ENCODE results near the gene CR2.
"Not testable (repeated sequence)": the region's sequence is repeated elsewhere in the genome, so short reads cannot be mapped to it uniquely, and the experiment has no call there.

CR2 gene

DNA sequence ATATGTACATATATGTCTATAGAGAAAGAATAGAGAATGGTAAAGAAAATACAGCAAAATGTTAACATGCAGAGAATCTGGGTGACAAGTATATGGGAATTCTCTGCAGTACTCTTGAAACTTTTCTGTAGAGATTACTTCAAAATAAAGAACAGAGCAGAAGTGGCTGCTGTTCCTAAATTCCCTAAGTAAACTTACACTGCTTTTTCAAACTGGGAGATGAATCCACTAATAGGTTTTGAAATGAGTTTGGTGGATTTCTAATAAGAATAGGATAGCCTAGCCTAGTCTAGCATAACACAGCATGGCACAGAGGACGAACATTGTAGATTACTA, 450 bp upstream of the CR2 start:
- DNase-seq: no peak

DNA sequence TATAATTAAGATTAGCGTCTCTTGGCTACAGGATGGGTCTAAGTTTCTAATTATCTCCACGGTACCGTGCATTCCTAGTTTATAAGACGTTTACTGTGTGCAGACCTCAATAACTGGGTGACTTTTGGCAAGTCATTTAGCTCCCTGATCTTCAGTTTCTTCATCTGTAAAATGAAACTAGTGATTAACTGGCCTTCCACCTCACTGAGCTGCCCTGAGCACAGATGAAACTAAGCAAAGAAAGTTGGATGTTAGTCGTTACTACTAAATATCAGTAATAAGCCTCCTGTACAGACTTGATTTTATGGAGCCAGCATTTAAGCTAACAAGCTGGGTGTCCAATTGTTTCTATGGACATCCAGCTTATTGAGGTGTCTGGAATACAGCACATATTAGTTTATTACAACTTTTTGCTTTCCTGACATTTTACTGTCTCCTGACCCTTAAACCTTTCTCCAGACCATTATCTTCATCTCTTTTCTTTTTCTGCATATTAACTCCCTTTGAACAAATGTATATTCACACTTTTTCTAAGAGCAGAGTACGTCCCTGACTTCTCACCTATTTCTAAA, 1.1 kb downstream of the CR2 start:
- peak in 1 of 3 experiments; percentile 6 for DNase-seq

DNA sequence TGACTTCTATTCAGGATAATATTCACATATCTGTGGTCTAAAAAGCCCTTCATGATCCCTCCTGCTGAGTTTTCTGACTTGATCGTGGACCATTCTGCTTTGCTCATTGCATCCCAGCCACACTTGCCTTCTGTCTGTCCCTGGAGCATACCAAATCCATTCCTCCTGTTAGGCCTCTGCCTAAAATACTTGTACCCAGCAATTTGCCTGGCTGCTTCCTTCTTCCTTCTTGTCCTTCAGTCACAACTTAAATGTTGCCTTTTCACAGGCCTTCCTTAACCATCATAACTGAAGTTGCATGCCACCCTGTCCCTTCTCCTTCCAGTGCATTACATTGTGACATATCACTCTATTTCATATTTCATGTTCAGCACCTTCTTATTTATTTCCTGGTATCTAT, 4.3 kb downstream of the CR2 start:
- no peak for DNase-seq

DNA sequence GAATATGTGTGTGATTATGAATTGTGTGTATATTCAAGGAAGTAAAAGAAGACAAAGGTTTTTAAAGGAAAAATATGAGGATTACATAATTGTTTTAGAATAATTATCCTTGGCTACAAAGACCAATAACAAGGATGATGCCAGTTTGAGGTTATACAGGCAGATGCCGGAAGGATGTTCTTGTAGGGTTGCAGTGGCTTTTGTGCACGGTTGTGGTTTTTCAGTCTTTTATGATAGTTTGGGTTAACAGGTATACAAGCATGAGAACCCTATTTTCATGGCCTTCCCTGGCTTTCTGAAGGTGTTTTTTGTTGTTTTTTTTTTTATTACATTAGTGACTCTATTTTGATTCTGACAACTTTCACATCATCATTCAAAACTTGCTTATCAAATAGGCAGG, 4.9 kb downstream of the CR2 start:
- no peak for DNase-seq

DNA sequence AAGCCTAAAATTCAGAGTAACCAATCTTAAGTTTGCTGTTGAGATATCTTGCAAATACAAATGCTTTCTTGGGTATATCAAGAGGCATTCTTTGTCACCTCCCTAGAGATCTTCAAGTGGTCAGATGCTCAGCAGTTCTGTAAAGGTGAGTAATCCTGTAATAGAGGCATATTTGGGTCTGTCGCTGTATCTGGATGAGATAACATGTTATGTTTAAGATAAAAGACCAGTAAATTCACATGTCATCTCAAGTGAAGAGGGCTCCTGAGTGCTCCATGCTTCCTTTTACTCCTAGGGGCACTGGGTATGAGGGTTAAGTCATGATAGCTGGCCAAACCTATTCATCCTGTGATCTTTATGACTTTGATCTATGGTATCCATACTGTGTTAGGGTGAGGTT, 7.5 kb downstream of the CR2 start:
- DNase-seq: no peak

DNA sequence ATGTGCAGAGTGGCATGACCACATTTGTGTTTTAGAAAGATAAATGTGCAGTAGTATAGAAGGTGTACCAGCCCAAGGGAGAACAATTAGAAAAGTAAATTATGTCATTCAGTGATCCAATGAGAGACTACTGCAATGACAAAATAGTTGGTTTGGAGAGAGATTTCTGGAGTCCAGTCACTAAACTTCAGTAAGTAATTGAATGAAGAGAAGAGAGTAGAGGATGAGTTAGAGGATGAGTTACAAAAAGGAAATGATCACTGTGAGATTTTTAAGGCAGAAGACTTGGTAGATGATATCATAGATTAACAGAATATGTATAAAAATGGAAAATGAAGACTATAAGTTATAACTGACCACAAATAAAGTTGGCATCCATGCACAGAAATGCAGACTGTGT, 8.4 kb downstream of the CR2 start:
- no peak for DNase-seq

DNA sequence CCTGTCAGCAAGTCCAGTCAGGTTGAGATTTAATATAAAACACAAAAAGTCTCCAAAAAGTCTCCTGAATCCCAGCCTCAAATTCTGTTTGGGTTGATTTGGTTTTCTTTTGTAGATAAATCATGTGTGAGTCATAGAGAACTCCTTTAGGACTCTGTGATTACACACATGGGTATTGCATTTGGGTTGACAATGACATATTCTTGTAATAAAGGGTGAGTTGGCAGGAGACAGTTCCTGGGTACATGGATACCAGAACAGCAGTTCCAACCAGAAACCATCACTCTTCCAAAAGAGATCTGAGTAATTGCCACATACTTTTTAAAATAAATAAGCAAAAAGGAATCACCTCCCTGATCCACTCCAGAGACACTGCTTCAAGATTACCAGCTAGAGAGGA, 8.9 kb downstream of the CR2 start:
- DNase-seq: no peak

DNA sequence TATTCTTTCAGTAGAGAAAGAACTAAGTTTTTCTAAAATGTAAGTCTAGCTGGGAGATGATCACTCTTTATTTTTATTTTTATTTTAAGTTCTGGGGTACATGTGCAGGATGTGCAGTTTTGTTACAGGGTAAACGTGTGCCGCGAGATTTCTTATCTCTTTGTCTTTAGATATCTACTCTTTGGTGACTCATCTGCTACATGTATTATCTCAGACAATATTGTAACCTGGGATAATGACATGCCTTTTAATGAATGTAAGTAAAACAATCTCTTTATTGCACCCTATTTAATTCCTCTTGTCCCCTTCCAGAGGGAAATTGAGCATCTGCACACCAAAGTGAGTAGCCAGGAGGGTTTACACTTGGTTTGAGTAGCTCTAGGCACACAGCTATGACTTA, 9.4 kb downstream of the CR2 start:
- no peak for DNase-seq

DNA sequence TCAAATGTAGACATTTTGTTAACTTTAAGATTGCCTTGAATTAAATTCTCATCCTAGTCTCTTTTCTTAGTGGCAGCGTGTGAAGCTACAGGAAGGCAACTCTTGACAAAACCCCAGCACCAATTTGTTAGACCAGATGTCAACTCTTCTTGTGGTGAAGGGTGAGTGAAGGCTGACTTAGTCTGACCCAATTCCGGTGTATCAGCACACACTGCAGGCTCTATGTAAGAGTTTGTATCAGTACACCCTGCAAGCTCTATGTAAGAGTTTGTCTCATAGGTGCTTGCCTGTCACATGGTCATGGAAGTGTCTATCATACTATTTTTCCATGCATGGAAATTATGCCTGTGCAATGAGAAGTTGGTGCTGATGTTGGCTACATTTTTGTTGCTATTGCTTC, 16.8 kb downstream of the CR2 start:
- no peak for DNase-seq

DNA sequence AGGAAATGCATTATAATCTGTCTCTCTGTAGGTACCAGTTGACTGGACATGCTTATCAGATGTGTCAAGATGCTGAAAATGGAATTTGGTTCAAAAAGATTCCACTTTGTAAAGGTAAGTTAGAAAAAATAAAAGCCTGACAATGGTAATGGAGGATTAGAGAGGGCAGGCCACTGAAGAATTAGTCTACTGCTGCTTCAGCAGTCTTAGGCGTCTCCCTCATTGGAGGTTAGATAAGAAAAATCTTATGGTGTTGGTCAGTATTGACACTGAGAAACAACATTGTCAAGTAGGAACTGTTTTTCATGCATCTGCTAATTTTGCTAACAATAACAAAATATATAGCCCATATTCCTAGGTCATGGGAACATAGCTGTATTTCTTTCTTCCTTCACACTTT, 20.1 kb downstream of the CR2 start:
- DNase-seq: no peak

DNA sequence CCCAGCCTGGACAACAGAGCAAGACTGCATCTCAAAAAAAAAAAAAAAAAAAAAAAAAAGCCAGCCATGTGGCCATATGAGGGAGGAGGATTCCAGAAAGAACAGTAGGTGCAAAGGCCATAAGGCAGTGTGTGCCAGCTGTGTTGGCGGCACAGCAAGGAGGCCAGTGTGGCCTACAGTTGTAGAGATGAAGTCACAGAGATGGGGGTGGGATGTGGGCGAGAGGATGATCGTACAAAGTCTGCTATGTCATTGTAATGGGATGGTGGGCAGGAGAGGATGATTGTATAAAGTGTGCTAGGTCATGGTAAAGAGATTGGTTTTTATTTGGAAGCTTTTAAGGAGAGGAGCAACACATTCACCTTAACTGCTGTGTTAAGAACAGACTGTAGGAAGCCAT, 32.1 kb downstream of the CR2 start:
- DNase-seq: no peak

DNA sequence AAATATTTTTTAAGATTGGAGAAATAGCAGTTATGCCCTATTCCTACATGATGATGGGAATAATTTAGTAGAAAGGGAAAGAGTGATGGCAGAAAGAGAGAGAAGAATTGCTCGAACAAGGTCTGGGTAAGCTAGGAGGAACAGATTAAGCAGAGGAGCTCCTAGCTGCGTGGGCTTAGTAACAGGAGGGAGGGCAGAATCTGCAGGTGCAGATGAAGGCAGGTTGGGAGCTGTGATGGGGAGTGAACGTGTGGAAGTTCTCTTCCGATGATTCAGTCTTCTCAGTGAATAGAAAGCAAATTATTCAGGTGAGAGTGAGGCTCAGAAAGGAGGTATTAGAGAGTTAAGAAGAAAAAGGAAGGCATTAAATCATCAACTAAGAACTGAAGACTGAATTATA, 33.5 kb downstream of the CR2 start:
- DNase-seq: no peak

DNA sequence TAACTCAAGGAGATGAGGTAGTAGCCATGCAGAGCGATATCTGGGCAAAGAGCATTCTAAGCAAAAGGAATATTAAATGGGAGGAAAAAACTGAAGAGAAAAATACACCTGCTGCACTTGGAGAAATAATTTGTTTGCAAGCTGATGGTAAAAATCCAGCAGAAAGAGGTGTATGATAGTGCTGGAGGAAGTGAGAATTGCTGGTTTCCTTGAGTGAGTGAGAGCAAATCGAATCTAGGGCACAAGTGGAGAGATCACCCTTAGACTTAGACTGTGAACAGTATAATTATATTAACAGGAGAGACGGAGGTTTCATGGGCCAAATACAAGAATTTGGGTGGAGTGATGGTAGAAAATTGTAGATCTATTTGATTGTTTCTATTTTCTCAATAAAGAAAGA, 39.1 kb downstream of the CR2 start:
- no peak for DNase-seq

DNA sequence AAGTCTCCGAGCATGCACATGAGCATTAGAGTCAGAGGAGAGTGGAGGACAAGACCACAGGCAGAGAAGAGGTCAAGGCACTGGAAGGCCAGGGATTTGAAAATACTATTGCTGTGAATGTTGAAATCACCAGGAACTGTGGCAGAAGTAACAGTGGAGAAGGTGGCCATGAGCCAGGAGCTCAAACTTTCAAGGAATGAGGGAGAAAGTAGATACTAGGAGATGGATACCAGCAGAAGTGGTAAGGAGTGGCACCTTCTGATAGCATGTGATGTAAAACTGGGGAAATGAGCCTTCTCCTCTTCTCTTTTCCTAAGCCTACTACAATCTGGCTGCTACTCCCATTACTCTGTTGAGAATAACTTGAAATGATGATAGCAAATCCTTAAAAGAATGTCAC, 40.0 kb downstream of the CR2 start:
- no peak for DNase-seq

DNA sequence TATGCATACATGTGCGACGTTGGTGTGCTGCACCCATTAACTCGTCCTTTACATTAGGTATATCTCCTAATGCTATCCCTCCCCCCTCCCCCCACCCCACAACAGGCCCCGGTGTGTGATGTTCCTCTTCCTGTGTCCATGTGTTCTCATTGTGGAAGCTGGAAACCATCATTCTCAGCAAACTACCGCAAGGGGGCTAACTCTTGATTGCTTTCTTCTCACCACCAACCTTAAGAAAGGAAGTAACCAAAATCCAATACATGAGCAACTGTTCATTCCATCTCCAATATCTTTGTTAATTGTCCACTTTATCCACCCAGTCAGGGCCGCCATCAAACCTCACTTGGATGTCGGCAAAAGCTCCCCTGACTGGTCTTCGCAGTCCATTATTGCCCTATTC, 41.2 kb downstream of the CR2 start:
- not testable (repeated sequence) for DNase-seq

DNA sequence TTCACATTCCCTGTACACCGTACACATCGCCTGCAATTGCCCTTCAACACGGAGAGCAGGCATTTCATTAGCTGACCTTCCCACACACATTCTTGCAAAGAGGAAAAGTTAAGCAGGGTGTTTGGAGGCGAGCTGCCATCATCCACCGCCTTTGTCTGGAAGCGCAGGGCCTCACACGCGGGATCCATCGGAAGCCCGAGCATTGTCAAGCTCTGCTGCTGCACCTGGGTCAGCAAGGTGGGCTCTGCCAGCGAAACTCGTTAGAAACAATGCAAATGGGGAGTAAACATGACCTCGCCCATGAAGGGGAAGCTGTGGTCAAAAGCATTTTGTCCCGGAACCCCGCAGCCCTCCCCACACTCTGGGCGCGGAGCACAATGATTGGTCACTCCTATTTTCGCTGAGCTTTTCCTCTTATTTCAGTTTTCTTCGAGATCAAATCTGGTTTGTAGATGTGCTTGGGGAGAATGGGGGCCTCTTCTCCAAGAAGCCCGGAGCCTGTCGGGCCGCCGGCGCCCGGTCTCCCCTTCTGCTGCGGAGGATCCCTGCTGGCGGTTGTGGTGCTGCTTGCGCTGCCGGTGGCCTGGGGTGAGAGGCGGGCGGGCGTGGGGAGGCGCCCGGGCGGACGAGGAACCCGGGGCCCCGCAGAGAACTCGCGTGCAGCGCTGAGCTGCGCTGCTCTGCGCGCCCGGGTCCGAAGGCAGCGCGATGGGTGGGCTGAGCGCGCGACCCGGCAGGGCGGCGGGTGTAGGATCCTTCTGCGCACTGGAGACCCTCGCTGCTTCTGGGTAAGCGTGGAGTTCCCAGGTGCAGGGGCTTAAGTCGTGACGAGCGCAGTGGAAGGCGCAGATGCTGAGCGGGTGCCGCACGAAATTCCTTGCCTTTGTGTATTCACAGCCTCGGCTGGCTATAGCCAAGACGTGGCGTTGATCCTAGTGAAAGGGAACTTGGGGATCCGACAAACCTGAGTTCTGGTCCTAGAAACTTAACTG, 42.0 kb downstream of the CR2 start, which contains the start of gene CR1:
CR1 (plus strand) TSS at position 357 of the 992 bp plus-strand sequence; CDS start at position 468, 111 bp downstream.
- peak in 2 of 3 experiments; percentile 52 to 56 for DNase-seq

DNA sequence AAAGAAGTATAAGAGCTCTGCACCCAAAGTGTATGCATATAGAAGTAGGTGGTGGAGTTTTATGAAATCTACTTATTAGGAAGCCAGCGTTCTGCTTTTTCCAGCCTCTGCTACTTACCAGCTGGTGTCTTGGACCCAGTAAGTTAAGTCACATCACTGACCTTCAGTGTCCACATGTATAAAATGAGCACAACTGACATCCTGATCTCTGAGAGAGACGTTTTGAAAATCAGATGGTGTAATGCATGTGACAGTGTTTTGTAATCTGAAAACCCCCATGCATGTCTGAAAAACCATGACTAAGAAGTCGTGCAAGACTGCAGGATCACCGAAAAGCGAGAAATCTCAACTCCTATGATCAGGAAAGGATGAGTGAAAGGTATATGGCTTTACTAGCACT, 43.8 kb downstream of the CR2 start:
- DNase-seq: no peak

DNA sequence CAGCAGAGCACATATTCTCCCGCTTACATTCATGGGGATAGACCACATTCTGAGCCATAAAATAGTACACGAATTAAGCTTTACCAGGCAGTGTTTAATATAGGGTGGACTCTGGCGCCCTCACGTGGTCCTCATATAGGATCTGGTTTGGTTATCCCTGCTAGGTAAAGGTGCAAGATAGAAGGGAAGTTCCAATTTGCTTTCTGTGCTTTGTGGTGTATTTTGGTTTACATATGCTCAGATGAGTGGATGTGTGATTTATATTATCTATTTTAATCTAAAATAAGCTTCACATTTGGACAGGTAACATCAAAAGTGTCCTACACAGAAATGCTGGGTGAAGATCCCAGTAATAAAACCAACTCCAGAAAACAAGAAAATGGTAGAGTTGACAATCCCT, 45.4 kb downstream of the CR2 start:
- peak; percentile 49 to 87 (median 62) for DNase-seq

DNA sequence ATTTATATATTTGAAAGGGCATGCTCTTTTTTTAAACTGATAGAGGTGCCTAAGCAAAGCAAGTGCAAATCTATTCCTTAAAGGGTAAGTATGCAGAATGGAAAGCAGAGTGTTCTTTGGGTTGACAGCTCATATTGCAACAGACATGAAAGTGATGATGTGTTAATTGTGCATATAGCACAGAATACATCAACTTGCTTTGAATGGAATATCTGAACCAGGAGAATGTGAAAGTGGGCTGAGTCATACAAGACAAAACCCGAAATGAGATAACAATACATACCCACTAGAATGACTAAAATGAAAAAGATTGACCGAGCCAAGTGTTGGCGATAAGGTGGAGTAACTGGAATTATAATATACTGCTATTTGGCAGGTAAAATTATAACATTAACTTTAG, 46.2 kb downstream of the CR2 start:
- no peak for DNase-seq

DNA sequence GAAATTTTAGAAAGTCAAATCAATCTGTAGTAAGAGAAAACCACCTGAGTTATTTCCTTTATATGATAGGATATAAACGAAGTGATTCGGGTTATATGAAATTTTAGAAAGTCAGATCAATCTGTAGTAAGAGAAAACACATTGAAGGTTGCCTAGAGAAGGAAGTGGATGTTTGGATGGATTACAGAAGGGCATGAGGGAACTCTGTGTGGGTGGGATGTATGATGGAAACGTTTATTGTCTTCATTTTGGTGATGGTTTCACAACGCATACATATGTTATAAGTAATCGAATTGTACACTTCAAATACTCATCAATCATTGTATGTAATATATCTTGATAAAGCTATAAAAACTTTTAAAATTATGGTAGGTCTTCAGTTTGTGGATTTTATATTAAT, 46.9 kb downstream of the CR2 start:
- no peak for DNase-seq

DNA sequence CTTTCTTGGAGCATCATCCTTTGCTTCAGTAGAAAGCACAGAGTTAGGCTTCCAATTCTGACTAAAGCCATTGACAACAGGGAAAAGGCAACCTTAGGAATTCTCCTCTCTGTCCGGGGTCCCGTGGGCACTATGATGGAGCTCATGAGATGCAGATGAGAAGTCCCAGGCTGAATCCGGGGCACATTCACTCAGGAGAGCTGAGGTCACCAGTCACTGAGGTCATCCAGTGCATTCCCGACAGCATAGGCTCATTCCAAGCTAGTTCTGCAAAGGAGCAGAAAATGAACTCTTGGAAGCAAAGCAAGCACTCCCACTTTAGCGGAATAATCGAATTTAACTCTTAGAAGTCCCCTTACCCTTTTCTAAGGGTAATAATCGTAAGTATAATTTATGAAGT, 48.6 kb downstream of the CR2 start:
- no peak for DNase-seq

DNA sequence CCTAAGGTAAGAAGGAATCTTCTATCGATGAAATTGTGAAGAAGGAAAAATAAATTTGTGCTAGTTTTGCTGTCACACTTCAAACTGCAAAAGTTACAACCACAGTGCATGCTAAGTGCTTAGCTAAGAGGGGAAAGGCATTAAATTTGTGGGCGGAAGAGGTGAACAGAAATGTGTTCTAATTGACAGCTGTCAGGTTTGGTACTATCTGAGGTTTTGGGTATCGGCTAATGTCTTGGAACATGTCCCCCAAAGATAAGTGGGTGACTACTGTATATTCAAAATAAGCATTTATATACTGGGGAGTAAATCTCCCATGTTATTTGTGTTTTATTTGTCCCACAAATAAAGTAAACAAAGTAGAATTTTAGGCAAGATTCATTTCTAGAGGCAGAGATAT, 49.8 kb downstream of the CR2 start:
- DNase-seq: no peak

DNA sequence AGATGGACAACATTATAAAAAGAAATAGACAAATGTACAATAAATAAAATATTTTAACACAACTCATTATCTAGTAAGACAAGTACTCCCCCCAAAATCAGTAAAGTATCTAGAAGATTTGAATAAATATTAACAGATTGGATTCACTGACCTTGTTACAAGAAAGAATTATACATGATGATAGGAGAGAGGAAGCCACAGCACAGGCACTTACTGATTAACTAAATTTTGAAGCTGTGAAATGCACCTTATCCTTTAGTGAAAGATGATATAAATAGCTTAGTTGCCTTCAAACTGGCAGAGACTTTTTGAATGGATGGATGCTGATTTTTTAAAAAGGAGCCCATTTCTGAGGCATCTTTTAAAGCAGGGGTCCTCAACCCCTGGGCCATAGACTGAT, 50.3 kb downstream of the CR2 start:
- DNase-seq: no peak

DNA sequence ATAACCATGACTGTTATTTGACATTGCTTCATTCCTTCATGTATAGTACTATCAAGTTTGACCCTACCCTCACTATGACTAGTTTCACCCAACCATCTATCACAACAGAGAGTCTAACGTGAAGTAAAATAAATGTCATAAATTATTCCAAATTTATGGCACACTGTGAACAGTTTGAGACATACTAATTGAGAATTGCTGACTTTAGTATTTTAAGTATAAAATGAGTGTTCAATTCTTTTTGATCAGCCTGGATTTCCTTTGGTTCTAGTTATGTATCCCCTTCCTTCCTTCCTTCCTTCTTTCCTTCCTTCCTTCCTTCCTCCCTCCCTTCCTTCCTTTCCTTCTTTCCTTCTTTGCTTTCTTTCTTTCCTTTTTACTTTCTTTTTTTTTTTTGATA, 56.3 kb downstream of the CR2 start:
- DNase-seq: no peak

DNA sequence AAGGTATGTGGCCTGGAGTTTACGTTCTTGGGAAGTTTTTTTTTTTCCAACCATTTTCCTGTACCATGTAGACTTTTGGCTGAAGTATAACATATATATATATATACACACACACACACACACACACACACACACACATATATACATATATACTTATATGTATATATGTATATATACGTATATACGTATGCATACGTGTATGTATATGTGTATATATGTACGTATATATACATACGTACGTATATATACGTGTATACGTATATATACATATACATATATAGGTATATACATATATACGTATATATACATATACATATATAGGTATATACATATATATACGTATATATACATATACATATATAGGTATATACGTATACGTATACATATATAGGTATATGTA, 60.8 kb downstream of the CR2 start:
- DNase-seq: no peak

Data from NCI-H1417 (cell line).